HEK293T (cell line): ENCODE results near the gene SLC36A2.
"Not testable (repeated sequence)": the region's sequence is repeated elsewhere in the genome, so short reads cannot be mapped to it uniquely, and the experiment has no call there.

Experiments
- CTCF ChIA-PET: fragments of 350-600 bp; formaldehyde crosslinking; extraction: SDS; loops from one replicate; lab custom pipeline; 2021; ENCODE audit warnings: antibody characterized with exemption, inconsistent platforms; lab: Yijun Ruan, JAX
- POLR2A ChIA-PET: fragments of 350-600 bp; formaldehyde crosslinking; extraction: SDS; loops from one replicate; lab custom pipeline; 2020; ENCODE audit warnings: antibody characterized with exemption, inconsistent platforms; lab: Yijun Ruan, JAX
- DNase-seq: peaks from one replicate; pipeline ENCODE4 v3.0.0; 2012; ENCODE audit warnings: mixed read lengths; ENCODE audit errors: extremely low spot score
- ARNT ChIP-seq: fragments of 450-650 bp; IDR thresholded peaks from 2 replicates; pipeline ENCODE4 v1.6.1; 2017; ENCODE audit warnings: mild to moderate bottlenecking
- BHLHE40 ChIP-seq: fragments of 450-650 bp; IDR thresholded peaks from 2 replicates; pipeline ENCODE4 v1.6.1; 2016; ENCODE audit warnings: mild to moderate bottlenecking, moderate library complexity, borderline replicate concordance
- CTBP1 ChIP-seq: fragments of 450-650 bp; IDR thresholded peaks from 2 replicates; pipeline ENCODE4 v1.6.1; 2016; ENCODE audit warnings: borderline replicate concordance
- ELF4 ChIP-seq: fragments of 450-650 bp; IDR thresholded peaks from 2 replicates; pipeline ENCODE4 v1.6.1; 2017; ENCODE audit warnings: antibody characterized with exemption
- FOXA1 ChIP-seq: fragments of 450-650 bp; IDR thresholded peaks from 2 replicates; pipeline ENCODE4 v1.6.1; 2016; ENCODE audit warnings: mild to moderate bottlenecking
- FOXK2 ChIP-seq: fragments of 450-650 bp; IDR thresholded peaks from 2 replicates; pipeline ENCODE4 v1.6.1; 2016; ENCODE audit warnings: mild to moderate bottlenecking
- FOXM1 ChIP-seq: fragments of 450-650 bp; IDR thresholded peaks from 2 replicates; pipeline ENCODE4 v1.6.1; 2017; ENCODE audit warnings: mild to moderate bottlenecking, borderline replicate concordance
- HDGF ChIP-seq: fragments of 450-650 bp; IDR thresholded peaks from 2 replicates; pipeline ENCODE4 v1.6.1; 2017; ENCODE audit warnings: antibody characterized with exemption, borderline replicate concordance
- L3MBTL2 ChIP-seq: fragments of 450-650 bp; conservative IDR thresholded peaks from 2 replicates; pipeline ENCODE4 v1.6.1; 2016; ENCODE audit warnings: mild to moderate bottlenecking
- LEF1 ChIP-seq: fragments of 450-650 bp; IDR thresholded peaks from 2 replicates; pipeline ENCODE4 v1.6.1; 2017; ENCODE audit warnings: mild to moderate bottlenecking, borderline replicate concordance
- NFRKB ChIP-seq: fragments of 450-650 bp; IDR thresholded peaks from 2 replicates; pipeline ENCODE4 v1.6.1; 2016; ENCODE audit warnings: mild to moderate bottlenecking, moderate library complexity
- SP1 ChIP-seq: fragments of 450-650 bp; IDR thresholded peaks from 2 replicates; pipeline ENCODE4 v1.6.1; 2017
- SUZ12 ChIP-seq: fragments of 450-650 bp; IDR thresholded peaks from 2 replicates; pipeline ENCODE4 v1.6.1; 2016; ENCODE audit warnings: mild to moderate bottlenecking
- TARDBP ChIP-seq: fragments of 450-650 bp; IDR thresholded peaks from 2 replicates; pipeline ENCODE4 v1.6.1; 2016
- ZNF384 ChIP-seq: fragments of 450-650 bp; IDR thresholded peaks from 2 replicates; pipeline ENCODE4 v1.6.1; 2016
- TF ChIP-seq, protein P1 (sequence below): fragments of 450-650 bp; IDR thresholded peaks from 2 replicates; pipeline ENCODE4 v1.6.1; 2016

The SLC36A2 gene

DNA sequence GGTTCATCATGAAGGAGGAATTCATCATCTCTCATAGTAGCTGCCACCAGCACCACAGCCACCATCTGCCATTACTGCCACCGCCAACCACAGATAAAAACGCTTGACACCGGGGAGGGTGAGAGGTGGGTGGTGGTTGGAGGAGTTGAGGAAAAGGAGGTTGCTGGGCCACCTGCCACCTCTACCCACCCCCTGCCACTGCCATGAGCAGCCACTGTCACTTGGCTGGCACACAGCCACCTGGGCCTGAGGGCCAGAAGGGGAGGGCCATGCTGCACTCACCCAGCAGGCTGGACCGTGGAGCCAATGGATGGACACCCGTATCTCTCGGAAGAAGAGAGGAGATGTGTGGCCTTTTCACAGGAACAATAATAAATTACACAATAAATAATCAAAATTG lies 31.3 kb upstream of the SLC36A2 start:
- TF ChIP-seq, protein P1, sequence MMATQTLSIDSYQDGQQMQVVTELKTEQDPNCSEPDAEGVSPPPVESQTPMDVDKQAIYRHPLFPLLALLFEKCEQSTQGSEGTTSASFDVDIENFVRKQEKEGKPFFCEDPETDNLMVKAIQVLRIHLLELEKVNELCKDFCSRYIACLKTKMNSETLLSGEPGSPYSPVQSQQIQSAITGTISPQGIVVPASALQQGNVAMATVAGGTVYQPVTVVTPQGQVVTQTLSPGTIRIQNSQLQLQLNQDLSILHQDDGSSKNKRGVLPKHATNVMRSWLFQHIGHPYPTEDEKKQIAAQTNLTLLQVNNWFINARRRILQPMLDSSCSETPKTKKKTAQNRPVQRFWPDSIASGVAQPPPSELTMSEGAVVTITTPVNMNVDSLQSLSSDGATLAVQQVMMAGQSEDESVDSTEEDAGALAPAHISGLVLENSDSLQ, result no peak
- TF ChIP-seq CTBP1, result no peak
- ChIA-PET POLR2A (no interaction called here), CTCF (no interaction called here)
- DNase-seq, result no peak

DNA sequence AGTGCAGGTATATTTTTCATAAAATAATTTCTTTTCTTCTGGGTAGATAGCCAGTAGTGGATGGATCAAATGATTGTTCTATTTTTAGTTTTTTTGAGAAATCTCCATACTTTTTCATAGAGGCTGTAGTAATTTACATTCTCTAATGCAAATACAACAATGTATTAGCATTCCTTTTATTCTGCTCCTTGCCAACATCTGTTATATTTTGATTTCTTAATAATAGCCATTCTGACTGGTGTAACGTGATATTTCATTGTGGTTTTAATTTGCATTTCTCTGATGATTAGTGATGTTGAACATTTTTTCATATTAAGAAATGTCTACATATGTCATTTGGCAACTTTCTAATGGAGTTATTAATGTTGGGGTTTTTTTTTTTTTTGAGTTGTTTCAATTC lies 27.2 kb upstream of the SLC36A2 start:
- POLR2A ChIA-PET, result no interaction called here
- CTCF ChIA-PET, result no interaction called here
- TF ChIP-seq TARDBP, result no peak
- no peak for TF ChIP-seq SUZ12
- TF ChIP-seq, protein P1, result no peak
- TF ChIP-seq BHLHE40, result no peak
- no peak for TF ChIP-seq ARNT
- no peak for TF ChIP-seq HDGF
- no peak for TF ChIP-seq FOXK2
- no peak for TF ChIP-seq ELF4
- no peak for TF ChIP-seq FOXM1
- no peak for DNase-seq

DNA sequence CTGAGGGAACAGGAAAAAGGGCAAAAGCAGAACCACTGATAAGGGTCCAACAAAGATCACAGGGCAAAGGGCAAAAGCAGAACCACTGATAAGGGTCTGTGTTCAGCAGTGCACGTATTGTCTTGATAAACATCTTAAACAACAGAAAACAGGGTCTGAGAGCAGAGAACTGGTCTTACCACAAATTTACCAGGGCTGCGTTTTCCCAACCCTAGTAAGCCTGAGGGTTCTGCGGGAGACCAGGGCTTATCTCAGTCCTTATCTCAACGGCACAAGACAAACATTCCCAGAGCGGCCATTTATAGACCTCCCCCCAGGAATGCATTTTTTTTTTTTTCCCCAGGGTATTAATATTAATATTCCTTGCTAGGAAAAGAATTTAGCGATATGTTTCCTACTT lies 19.7 kb upstream of the SLC36A2 start:
- DNase-seq, CTCF ChIA-PET, POLR2A ChIA-PET: not testable (repeated sequence)

DNA sequence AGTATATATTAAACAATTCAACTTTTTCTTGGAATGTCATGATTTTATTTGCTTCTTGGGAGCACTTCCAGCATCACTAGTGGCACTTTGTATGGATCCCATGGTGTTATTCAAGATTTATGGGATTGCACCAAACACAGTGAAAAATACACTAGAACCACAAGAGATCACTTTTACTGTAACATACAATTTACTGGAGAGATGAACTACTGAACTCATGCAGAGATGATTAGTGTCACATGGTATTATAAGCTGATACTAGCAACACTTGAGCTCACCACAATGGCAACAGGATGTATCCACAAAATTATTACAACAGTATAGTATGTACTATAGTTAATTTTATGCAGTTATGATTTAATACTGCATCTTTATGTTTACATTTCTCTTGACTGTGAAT lies 16.3 kb upstream of the SLC36A2 start:
- ChIA-PET POLR2A (no interaction called here), CTCF (no interaction called here)
- TF ChIP-seq LEF1 (no peak), ELF4 (no peak), HDGF (no peak), L3MBTL2 (no peak), ZNF384 (no peak), TARDBP (no peak), CTBP1 (no peak), ARNT (no peak), FOXK2 (no peak), SUZ12 (no peak), BHLHE40 (no peak), FOXM1 (no peak), FOXA1 (no peak)
- DNase-seq, result no peak

DNA sequence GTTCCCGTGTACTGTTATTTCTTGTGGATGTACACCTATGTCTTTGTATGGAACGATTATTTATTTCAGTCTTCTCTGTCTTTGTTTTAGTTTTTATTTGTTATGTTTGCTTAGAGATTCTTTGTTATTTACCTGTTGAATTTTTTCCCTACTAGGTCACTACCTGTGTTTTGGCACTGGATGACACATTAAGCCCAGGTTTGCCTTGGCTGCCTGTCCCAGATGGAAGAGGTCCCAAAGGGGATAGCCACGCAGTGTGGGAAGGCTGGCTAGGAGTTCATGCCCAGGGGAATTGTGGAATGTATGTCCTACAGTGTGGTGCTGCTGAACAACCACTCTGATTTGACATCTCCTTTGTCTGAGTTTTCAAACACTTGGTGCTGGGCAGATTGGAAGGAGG lies 15.6 kb upstream of the SLC36A2 start:
- ChIA-PET POLR2A (no interaction called here), CTCF (no interaction called here)

DNA sequence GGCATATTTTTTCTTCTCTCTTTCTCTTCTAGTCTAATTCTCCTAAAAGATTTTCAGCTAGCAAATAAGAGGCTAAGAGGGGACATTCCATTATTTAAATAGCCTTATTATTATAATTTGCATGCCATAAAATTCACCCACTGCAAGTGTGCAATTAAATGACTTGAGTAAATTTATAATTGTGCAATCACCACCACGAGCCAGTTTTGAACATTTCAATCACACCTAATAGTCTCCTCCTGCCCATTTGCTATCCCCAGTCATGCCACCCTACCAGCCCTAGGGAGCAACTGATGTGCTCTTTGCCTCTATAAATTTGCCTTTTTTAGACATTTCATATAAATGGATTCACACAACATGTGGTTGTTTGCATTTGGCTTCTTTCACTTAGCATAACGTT lies 12.0 kb upstream of the SLC36A2 start:
- POLR2A ChIA-PET, result no interaction called here
- DNase-seq, result no peak
- TF ChIP-seq L3MBTL2, result no peak
- no peak for TF ChIP-seq FOXM1
- TF ChIP-seq NFRKB, result no peak
- no peak for TF ChIP-seq SP1
- no peak for TF ChIP-seq BHLHE40
- TF ChIP-seq, protein P1, result no peak
- TF ChIP-seq FOXK2, result no peak
- no peak for TF ChIP-seq HDGF
- TF ChIP-seq ZNF384, result no peak
- TF ChIP-seq TARDBP, result no peak
- no peak for TF ChIP-seq FOXA1
- no peak for TF ChIP-seq ELF4
- TF ChIP-seq ARNT, result no peak
- CTCF ChIA-PET, result no interaction called here

More for the DNA sequence above, 15.6 kb upstream of the SLC36A2 start:
- no peak for DNase-seq
- TF ChIP-seq FOXM1 (no peak), HDGF (no peak), ELF4 (no peak), ARNT (no peak), CTBP1 (no peak), ZNF384 (no peak), FOXA1 (no peak), LEF1 (no peak), FOXK2 (no peak)

DNA sequence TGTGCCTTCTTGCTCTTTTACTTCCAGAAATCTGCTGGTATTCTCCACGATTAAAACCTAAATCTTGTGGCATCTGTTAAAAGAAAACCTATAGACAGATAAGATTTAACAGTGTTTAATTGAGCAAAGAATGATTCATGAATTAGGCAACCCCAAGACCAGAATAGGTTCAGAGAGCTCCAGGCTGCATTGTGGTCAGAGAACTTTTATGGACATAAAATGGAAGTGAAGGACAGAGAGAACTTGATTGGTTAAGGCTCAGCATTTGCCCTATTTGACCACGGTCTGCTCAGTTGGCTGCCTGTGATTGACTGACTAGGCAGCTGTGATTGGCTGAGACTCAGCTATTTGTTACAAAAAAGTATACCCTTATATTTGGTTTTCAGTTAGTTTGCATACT lies 10.4 kb upstream of the SLC36A2 start:
- DNase-seq, result no peak
- ChIA-PET POLR2A (no interaction called here), CTCF (no interaction called here)
- TF ChIP-seq TARDBP (no peak), NFRKB (no peak), FOXM1 (no peak), LEF1 (no peak), FOXA1 (no peak), SUZ12 (no peak), ELF4 (no peak)

DNA sequence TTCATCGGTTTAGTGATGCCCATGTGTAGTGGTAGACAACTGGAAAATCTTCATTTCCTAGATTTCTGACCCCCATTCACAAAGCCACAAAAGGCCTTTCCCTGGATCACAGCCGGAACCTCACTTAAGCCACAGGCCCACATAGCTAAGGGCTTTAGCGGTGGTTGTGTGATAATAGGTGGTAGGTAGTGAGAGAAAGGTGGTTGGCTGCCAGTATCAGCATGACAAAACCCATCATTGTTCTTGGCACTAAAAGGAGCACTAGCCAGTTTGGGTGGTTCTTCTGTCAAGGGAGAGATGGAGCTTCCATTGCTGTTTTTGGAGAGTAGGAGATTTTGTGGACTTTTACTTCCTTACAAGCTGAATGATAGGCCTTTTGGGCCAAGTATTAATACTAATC lies 9.7 kb upstream of the SLC36A2 start:
- ChIA-PET CTCF (no interaction called here), POLR2A (no interaction called here)
- DNase-seq, result no peak

More for the DNA sequence above, 9.7 kb upstream of the SLC36A2 start:
- TF ChIP-seq L3MBTL2 (no peak), SUZ12 (no peak)
